ENCODE data around the gene CPXCR1.
"Not testable (repeated sequence)": the region's sequence is repeated elsewhere in the genome, so short reads cannot be mapped to it uniquely, and the experiment has no call there.

Gene CPXCR1

GRCh38 chrX:88746925-88747324, at the start of gene CPXCR1:
CPXCR1 (plus strand) TSS chrX:88747225; CDS start chrX:88753415, 6,190 bp downstream.
- no peak for DNase-seq (ENCODE audit: low spot score)

- no peak for DNase-seq (ENCODE audit: low spot score)
These were observed 11.2 kb upstream of the CPXCR1 start for GRCh38 chrX:88735835-88736234.

DNA sequence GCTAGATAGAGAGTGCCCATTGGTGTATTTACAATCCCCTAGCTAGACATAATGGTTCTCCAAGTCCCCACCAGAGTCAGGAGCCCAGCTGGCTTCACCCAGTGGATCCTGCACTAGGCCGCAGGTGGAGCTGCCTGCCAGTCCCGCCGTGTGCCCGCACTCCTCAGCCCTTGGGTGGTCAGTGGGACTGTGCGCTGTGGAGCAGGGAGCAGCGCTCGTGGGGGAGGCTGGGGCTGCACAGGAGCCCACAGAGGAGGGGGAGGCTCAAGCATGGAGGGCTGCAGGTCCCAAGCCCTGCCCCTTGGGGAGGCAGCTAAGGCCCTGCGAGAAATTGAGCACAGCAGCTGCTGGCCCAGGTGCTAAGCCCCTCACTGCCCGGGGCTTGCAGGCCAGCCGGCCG, 810 bp upstream of the CPXCR1 start:
- not testable (repeated sequence) for DNase-seq (ENCODE audit: low spot score)

- not testable (repeated sequence) for DNase-seq (ENCODE audit: low spot score)
These were observed 5.3 kb downstream of the CPXCR1 start for GRCh38 chrX:88752339-88752738.

GRCh38 chrX:88789825-88790224, 42.8 kb downstream of the CPXCR1 start:
- DNase-seq (ENCODE audit: low spot score) = no peak
